Common myeloid progenitor, CD34-positive (primary cell): ENCODE results near the gene CTRL.

Source experiments
- CTCF ChIA-PET: fragments of 350-600 bp; sonication (Branson Sonifier 250); formaldehyde crosslinking; loops from one replicate; lab custom pipeline; 2021; ENCODE audit warnings: antibody characterized with exemption; lab: Charles Lee
- POLR2A ChIA-PET: fragments of 350-600 bp; sonication (Branson Sonifier 250); formaldehyde crosslinking; loops from one replicate; lab custom pipeline; 2021; ENCODE audit warnings: antibody characterized with exemption; lab: Charles Lee
- DNase-seq, 3 donors: peaks; one replicate each; pipeline versions ENCODE4 v3.0.0 to v3.0.0-alpha.2; 2013
- H3K27ac ChIP-seq, 2 experiments: 1 replicate in 1 of 2; 2 replicates in 1 of 2; pipeline ENCODE4 v1.7.0; 2013; ENCODE audit warnings: inconsistent platforms in 2 of 2, low read length in 2 of 2, mild to moderate bottlenecking in 2 of 2, low read depth in 1 of 2, moderate library complexity in 1 of 2; ENCODE audit not compliant: severe bottlenecking in 2 of 2, insufficient read depth in 1 of 2, poor library complexity in 1 of 2
- H3K27me3 ChIP-seq, 5 experiments: replicated peaks in 2 of 5; 1 replicate in 3 of 5; 2 replicates in 2 of 5; pipeline versions ENCODE4 v1.6.1 to v1.7.0; 2013; ENCODE audit warnings: low read length in 4 of 5, mild to moderate bottlenecking in 2 of 5, moderate library complexity in 2 of 5, inconsistent platforms in 1 of 5; ENCODE audit not compliant: insufficient read depth in 5 of 5, control insufficient read depth in 4 of 5
- H3K36me3 ChIP-seq, 4 experiments: 1 replicate in 2 of 4; 2 replicates in 2 of 4; pipeline versions ENCODE4 v1.6.1 to v1.7.0; 2013; ENCODE audit warnings: low read length in 3 of 4, control low read depth in 1 of 4, mild to moderate bottlenecking in 1 of 4; ENCODE audit not compliant: control insufficient read depth in 4 of 4, insufficient read depth in 4 of 4
- H3K4me1 ChIP-seq, 4 experiments: 1 replicate in 3 of 4; 2 replicates in 1 of 4; pipeline versions ENCODE4 v1.6.1 to v1.7.1; 2013; ENCODE audit warnings: low read length in 3 of 4, mild to moderate bottlenecking in 3 of 4, control low read depth in 1 of 4, inconsistent platforms in 1 of 4, moderate library complexity in 1 of 4; ENCODE audit not compliant: control insufficient read depth in 4 of 4, insufficient read depth in 4 of 4; ENCODE audit errors: control extremely low read depth in 1 of 4
- H3K4me3 ChIP-seq, 7 experiments: 1 replicate in 4 of 7; 2 replicates in 3 of 7; pipeline versions ENCODE4 v1.5.1 to v1.7.0; 2013; ENCODE audit warnings: mild to moderate bottlenecking in 7 of 7, low read length in 6 of 7, moderate library complexity in 6 of 7, inconsistent platforms in 2 of 7, low read depth in 2 of 7, control low read depth in 1 of 7; ENCODE audit not compliant: insufficient read depth in 4 of 7, control insufficient read depth in 1 of 7; ENCODE audit errors: extremely low read depth in 1 of 7
- H3K9me3 ChIP-seq, 5 experiments: 1 replicate in 4 of 5; 2 replicates in 1 of 5; pipeline versions ENCODE4 v1.6.1 to v1.7.1; 2013; ENCODE audit warnings: low read length in 4 of 5, mild to moderate bottlenecking in 2 of 5, inconsistent platforms in 1 of 5, low read depth in 1 of 5, moderate library complexity in 1 of 5; ENCODE audit not compliant: control insufficient read depth in 4 of 5, insufficient read depth in 2 of 5; ENCODE audit errors: control extremely low read depth in 1 of 5
- WGBS: methylation state at CpG from one replicate; pipeline ENCODE4 v1.1.5; 2013; ENCODE audit not compliant: insufficient coverage; 5-methylcytosine and 5-hydroxymethylcytosine counted together

CTRL gene

DNA sequence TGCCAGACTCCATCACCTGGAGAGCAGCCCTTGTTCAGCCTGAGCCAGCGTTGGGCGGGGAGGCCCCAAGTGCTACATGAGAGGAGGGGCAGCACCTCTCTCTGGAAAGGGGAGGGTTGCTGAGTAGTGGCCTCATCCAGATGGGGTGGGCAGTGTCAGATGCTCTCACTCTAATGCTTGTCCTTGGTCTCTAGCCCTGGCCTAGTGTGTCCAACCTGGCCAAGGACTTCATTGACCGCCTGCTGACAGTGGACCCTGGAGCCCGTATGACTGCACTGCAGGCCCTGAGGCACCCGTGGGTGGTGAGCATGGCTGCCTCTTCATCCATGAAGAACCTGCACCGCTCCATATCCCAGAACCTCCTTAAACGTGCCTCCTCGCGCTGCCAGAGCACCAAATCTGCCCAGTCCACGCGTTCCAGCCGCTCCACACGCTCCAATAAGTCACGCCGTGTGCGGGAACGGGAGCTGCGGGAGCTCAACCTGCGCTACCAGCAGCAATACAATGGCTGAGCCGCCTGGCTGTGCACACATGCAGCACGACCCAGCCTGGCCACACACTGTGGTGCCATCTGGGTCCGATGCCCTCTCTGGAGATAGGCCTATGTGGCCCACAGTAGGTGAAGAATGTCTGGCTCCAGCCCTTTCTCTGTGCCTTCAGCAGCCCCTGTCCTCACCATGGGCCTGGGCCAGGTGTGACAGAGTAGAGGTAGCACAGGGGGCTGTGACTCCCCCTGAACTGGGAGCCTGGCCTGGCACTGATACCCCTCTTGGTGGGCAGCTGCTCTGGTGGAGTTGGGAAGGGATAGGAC, 4.3 kb downstream of the CTRL start:
- Histone ChIP-seq H3K27ac (no peak overlapping the region), H3K9me3 (no peaks in the 10 kb centered on the region), H3K4me1 (peaks cover 0 to 5% (median 0%) of the 10 kb centered on the region in 4 experiments), H3K27me3 (no peaks in the 10 kb centered on the region), H3K4me3 (no peak overlapping the region), H3K36me3 (peaks cover 0 to 71% (median 45%) of the 10 kb centered on the region in 4 experiments)
- CTCF ChIA-PET, result interaction anchor here (0.7 to 21.3 kb wide), 9 partner anchors 13 to 254 kb away, joined by 3 to 359 read pairs (median 6); partner anchors contain the start of genes EDC4 and NRN1L
- WGBS, result 96% methylated on average over 20 of the region's 22 CpGs
- POLR2A ChIA-PET, result no interaction called here
- DNase-seq, result no peak

DNA sequence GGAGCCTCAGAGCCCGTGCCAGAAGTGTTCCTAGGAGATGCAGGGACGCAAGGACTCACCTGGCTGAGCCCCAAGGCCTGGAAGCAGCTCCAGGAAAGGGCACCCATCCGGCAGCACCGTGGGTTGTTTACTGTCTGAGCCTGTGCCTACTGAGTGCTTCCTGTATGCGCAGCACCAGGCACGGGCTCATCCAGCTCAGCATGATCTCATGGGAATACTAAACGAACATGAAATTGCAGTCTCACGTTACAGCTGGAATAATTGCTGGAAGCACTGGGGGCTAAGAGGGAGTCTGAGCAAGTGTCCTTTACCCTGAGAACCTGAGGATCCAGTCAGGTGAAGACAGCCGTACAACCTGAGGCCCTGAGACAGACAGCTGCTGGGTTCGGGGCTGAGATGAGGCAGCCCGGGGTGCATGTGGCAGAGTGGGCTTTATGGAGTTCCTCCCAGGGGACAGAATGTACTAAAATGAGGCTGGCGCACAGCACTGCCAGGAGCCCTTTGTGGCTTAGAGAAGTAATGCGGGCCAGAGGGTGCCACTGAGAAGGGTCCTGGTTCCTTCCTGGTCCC, 5.4 kb downstream of the CTRL start:
- Histone ChIP-seq H3K27ac (no peak overlapping the region), H3K4me3 (no peak overlapping the region), H3K4me1 (peaks cover 0 to 15% (median 3%) of the 10 kb centered on the region in 4 experiments), H3K9me3 (no peaks in the 10 kb centered on the region), H3K27me3 (no peaks in the 10 kb centered on the region), H3K36me3 (peaks cover 0 to 60% (median 38%) of the 10 kb centered on the region in 4 experiments)
- ChIA-PET POLR2A (no interaction called here), CTCF (interaction anchor here (0.6 to 21.3 kb wide), 12 partner anchors 8 to 203 kb away, joined by 3 to 359 read pairs (median 4); partner anchors contain the start of genes EDC4 and NRN1L)
- 78% methylated on average over 12 of the region's 13 CpGs for WGBS
- DNase-seq, result peak in 2 of 3 donors; percentile 18

DNA sequence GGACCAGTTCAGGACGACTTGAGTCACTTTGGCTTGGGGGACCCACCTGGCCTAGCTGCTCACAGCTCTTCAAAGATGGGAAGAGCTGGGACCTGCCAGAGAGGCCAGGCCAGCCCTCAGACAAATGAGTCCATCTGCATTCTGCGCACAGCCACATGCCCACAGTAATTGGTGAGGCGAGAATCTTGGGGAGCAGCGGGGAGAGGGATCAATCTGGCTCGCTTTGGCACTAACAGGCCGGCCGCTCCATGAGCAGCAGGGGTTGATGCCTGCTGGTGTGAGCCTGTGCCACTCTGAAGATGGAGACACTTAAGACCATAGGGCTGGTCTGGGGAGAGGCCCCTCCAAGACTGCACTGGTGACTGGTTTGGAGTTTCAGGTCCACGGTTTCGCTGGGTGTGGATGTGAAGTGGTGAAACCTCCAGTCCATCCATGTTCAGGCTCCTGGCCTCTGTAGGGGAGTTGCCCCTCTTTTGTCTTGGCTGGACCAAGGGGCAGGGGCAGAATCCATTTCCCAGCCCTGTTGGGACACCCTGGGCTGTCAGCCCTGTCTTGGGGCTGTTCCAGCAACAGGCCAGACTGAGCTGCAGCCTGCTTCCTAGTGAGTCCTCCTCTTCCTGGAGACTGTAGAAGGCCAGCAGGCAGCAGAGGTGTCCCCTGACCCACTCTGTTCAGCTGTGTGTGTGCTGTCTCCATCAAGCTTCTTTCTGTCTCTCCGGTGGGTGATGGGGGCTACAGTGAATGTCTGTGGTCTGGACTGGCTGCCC, 7.3 kb downstream of the CTRL start:
- ChIA-PET CTCF (interaction anchor here (0.5 to 21.3 kb wide), 9 partner anchors 10 to 254 kb away, joined by 3 to 359 read pairs (median 6); partner anchors contain the start of genes EDC4 and NRN1L), POLR2A (interaction anchor here (0.5 to 0.6 kb wide), 3 partner anchors 13 to 124 kb away, joined by 3 to 4 read pairs (median 3); partner anchors contain the start of genes DDX28 and DUS2)
- Histone ChIP-seq H3K36me3 (peaks cover 4 to 48% (median 27%) of the 10 kb centered on the region in 4 experiments), H3K4me1 (peaks cover 0 to 15% (median 3%) of the 10 kb centered on the region in 4 experiments), H3K27ac (no peak overlapping the region), H3K27me3 (no peaks in the 10 kb centered on the region), H3K9me3 (no peaks in the 10 kb centered on the region), H3K4me3 (no peak overlapping the region)
- no peak for DNase-seq
- WGBS, result 97% methylated on average over 9 of the region's 10 CpGs

DNA sequence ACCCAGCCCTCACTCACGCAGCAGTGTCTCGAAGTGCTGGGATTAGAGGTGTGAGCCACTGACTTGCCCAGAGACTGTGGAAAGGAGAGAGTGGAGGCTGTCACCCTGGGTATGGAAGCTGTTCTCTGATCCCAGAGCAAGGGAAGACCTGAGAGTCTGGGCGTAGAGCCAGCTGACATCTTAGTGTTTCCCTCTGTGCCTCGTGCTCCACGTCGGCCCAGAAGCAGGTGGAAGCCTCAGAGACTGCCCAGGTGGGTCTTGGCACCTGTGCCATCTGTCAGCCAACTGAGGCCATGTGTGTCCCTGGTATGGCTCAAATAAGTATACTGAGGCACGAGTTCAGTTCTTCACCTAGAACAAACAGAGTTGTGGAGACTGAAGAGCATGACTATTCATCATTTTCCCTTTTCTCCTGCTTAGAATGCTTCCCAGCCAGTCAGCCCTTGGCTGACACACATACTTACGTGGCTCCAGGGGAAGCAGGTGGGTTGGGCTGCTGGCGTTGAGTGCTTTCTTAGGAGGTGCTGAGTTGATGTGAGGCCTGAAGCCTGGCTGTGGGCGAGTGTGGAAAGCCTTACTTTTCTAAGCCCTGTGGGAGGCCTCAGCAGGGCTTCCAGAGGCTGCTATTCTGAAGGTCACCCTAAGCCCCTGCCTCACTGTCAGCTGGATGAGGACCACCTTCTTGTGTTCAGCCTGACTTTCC, 8.1 kb downstream of the CTRL start:
- CTCF ChIA-PET, result interaction anchor here (1.0 to 21.3 kb wide), 7 partner anchors 8 to 107 kb away, joined by 3 to 359 read pairs (median 4); partner anchors contain the start of genes CTRL, EDC4 and NRN1L
- H3K27ac ChIP-seq, result no peak overlapping the region
- peaks cover 6 to 45% (median 25%) of the 10 kb centered on the region in 4 experiments for H3K36me3 ChIP-seq
- no peaks in the 10 kb centered on the region for H3K27me3 ChIP-seq
- no peaks in the 10 kb centered on the region for H3K9me3 ChIP-seq
- no peak for DNase-seq
- no peak overlapping the region for H3K4me3 ChIP-seq
- 93% methylated on average over 8 of the region's 10 CpGs for WGBS
- H3K4me1 ChIP-seq, result peaks cover 0 to 15% (median 3%) of the 10 kb centered on the region in 4 experiments
- POLR2A ChIA-PET, result interaction anchor here (0.5 kb wide), 1 partner anchor 13 kb away, joined by 3 read pairs; no protein-coding TSS in a partner anchor

DNA sequence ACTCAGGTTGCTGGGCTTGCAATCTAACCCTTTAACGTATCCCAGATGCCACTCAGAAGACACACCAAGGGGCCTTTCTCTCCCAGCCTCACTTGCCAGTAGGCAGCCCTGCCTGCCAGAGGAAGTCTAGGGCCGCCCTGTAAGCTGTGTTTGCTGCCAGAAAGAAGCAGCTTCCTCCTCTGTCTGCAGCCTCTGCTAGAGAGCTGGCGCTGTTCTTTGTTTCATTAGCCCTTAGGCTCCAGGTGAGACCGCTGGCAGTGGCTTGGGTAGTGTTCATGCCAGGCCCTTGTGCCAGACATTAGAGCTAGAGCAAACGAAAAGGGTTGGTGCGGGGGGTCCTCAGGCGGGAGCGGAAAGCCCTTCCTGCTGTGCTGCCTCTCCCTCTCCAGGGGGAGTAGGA, 8.9 kb downstream of the CTRL start:
- no peak overlapping the region for H3K4me3 ChIP-seq
- 92% methylated on average over 8 of the region's 8 CpGs for WGBS
- peaks cover 0 to 15% (median 3%) of the 10 kb centered on the region in 4 experiments for H3K4me1 ChIP-seq
- no peaks in the 10 kb centered on the region for H3K9me3 ChIP-seq
- H3K27me3 ChIP-seq, result no peaks in the 10 kb centered on the region
- ChIA-PET CTCF (interaction anchor here (1.0 to 21.3 kb wide), 8 partner anchors 9 to 106 kb away, joined by 3 to 359 read pairs (median 4); partner anchors contain the start of genes CTRL, EDC4 and NRN1L), POLR2A (no interaction called here)
- peaks cover 0 to 43% (median 25%) of the 10 kb centered on the region in 4 experiments for H3K36me3 ChIP-seq
- peak overlapping the region in 1 of 2 experiments; percentile 9 for H3K27ac ChIP-seq
- DNase-seq, result peak in 2 of 3 donors; percentile 18 to 33

DNA sequence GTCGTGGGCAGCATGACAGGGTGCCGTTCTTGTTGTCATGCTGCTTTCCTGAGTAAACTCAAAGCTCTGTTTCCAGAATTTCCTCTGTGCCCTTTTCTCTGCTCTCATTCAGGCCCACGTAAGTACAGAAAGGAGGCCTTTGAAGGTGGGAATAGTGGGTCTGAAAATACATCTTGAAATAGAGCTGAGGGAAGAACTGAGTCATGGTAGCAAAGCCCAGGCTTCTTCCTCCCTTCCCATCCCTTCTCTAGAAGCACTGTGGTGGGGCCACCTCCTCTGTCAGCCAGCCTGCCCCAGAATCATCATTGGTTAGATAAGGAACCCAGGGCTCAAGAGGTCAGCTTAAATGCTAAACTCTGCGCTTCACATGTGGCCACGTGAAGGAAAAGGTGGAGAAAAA, 9.4 kb downstream of the CTRL start:
- POLR2A ChIA-PET, result no interaction called here
- Histone ChIP-seq H3K4me1 (peaks cover 0 to 15% (median 3%) of the 10 kb centered on the region in 4 experiments), H3K36me3 (peaks cover 0 to 42% (median 24%) of the 10 kb centered on the region in 4 experiments), H3K27ac (peak overlapping the region in 1 of 2 experiments; percentile 9), H3K4me3 (no peak overlapping the region), H3K27me3 (no peaks in the 10 kb centered on the region), H3K9me3 (no peaks in the 10 kb centered on the region)
- 76% methylated on average over 3 of the region's 5 CpGs for WGBS
- CTCF ChIA-PET, result interaction anchor here (1.0 to 21.3 kb wide), 8 partner anchors 12 to 250 kb away, joined by 3 to 359 read pairs (median 4); partner anchors contain the start of genes EDC4 and NRN1L
- no peak for DNase-seq
